K562 (cell line): ENCODE data around the gene DNAH3. TPM values are rescaled to one million over a fixed set of nuclear protein-coding genes. Genes with fewer than 3 reads are reported as not detected.
"Not testable (repeated sequence)": the region's sequence is repeated elsewhere in the genome, so short reads cannot be mapped to it uniquely, and the experiment has no call there.

Source experiments
- ATAC-seq: fragments of 200-7000 bp; cut with Tn5 transposase; 3 replicates; pipeline ENCODE4 v1.9.1; 2020; ENCODE audit warnings: moderate library complexity
- BruUV-seq: library from RNA; stranded (reverse); fragments of 400-500 nt; replicated peaks from 2 replicates; lab custom pipeline; 2021; lab: Mats Ljungman, UMichigan
- CTCF ChIA-PET: fragments of 300-600 bp; formaldehyde crosslinking; extraction: SDS; loops from one replicate; lab custom pipeline; 2021; ENCODE audit warnings: low intra/inter-chr PET ratio; lab: Yijun Ruan, JAX
- POLR2A ChIA-PET: fragments of 300-600, 350-650 bp; sonication (Branson Sonifier 250); formaldehyde crosslinking; extraction: SDS; loops from one replicate; lab custom pipeline; 2021; ENCODE audit warnings: antibody characterized with exemption, inconsistent platforms; lab: Yijun Ruan, JAX
- DNase-seq, 4 experiments: peaks; one replicate each; pipeline versions ENCODE4 v3.0.0 to v3.0.0-alpha.2; 2011 to 2018; ENCODE audit warnings: low spot score in 3 of 4, mixed read lengths in 3 of 4; ENCODE audit errors: extremely low read depth in 1 of 4
- FAIRE-seq: peaks from 2 replicates; lab custom pipeline; 2011; peaks lifted over from hg19 to GRCh38; lab: Jason Lieb, UNC
- H2AFZ ChIP-seq: 2 replicates; pipeline ENCODE4 v1.6.0; 2011; ENCODE audit warnings: low read depth, low read length, control low read depth, inconsistent platforms
- H3K27ac ChIP-seq: fragments of 200-600 bp; 3 replicates; pipeline ENCODE4 v1.8.0; 2011; ENCODE audit warnings: low read depth, mild to moderate bottlenecking, control low read depth, inconsistent platforms, low read length, moderate library complexity, mixed read lengths; ENCODE audit errors: extremely low read depth
- H3K27me3 ChIP-seq, 2 experiments: fragments of 300-600 bp in 1 of 2; 2 replicates in 1 of 2; 3 replicates in 1 of 2; pipeline versions ENCODE4 v1.6.0 to v1.8.0; 2011; ENCODE audit warnings: inconsistent platforms in 2 of 2, low read length in 2 of 2, mild to moderate bottlenecking in 1 of 2, mixed read lengths in 1 of 2, moderate library complexity in 1 of 2; ENCODE audit not compliant: control insufficient read depth in 2 of 2, insufficient read depth in 2 of 2
- H3K36me3 ChIP-seq: fragments of 300-600 bp; 3 replicates; pipeline ENCODE4 v1.8.0; 2011; ENCODE audit warnings: mild to moderate bottlenecking, low read length, inconsistent platforms; ENCODE audit not compliant: control insufficient read depth, insufficient read depth
- H3K4me1 ChIP-seq, 2 experiments: fragments of 200-600 bp in 1 of 2; replicated peaks in 1 of 2; 2 replicates in 1 of 2; 3 replicates in 1 of 2; pipeline versions ENCODE4 v1.5.1 to v1.8.0; 2011; ENCODE audit warnings: inconsistent platforms in 2 of 2, low read length in 2 of 2, mild to moderate bottlenecking in 1 of 2, mixed read lengths in 1 of 2, moderate library complexity in 1 of 2; ENCODE audit not compliant: control insufficient read depth in 2 of 2, insufficient read depth in 2 of 2
- H3K4me2 ChIP-seq: 2 replicates; pipeline ENCODE4 v1.6.1; 2011; ENCODE audit warnings: low read length, control low read depth, inconsistent platforms, mixed read lengths; ENCODE audit not compliant: insufficient read depth
- H3K4me3 ChIP-seq: fragments of 200-600 bp; sonication (generic), shearing (Covaris generic); 2 replicates; pipeline ENCODE4 v1.5.1; 2016; ENCODE audit warnings: control low read depth, inconsistent platforms
- H3K79me2 ChIP-seq: fragments of 200-600 bp; 3 replicates; pipeline ENCODE4 v1.8.0; 2011; ENCODE audit warnings: low read length, inconsistent platforms; ENCODE audit not compliant: control insufficient read depth, insufficient read depth
- H3K9ac ChIP-seq, 2 experiments: 2 replicates each; pipeline versions ENCODE4 v1.6.0 to v1.6.1; 2011; ENCODE audit warnings: low read depth in 2 of 2, low read length in 2 of 2, control low read depth in 1 of 2, inconsistent platforms in 1 of 2, mild to moderate bottlenecking in 1 of 2, mixed read lengths in 1 of 2; ENCODE audit not compliant: insufficient read depth in 1 of 2
- H3K9me1 ChIP-seq: one replicate; pipeline ENCODE4 v1.6.0; 2011; ENCODE audit warnings: inconsistent platforms, mild to moderate bottlenecking, low read length, moderate library complexity; ENCODE audit not compliant: control insufficient read depth, insufficient read depth
- H3K9me3 ChIP-seq: replicated peaks from 2 replicates; pipeline ENCODE4 v1.5.1; 2011; ENCODE audit warnings: low read depth, low read length, inconsistent platforms; ENCODE audit not compliant: control insufficient read depth, insufficient read depth
- H4K20me1 ChIP-seq: replicated peaks from 2 replicates; pipeline ENCODE4 v1.6.1; 2011; ENCODE audit warnings: low read length, inconsistent platforms, mixed read lengths; ENCODE audit not compliant: control insufficient read depth, insufficient read depth
- PRDM10 ChIP-seq: fragments of 450-650 bp; IDR thresholded peaks from 2 replicates; pipeline ENCODE4 v1.6.1; 2018; ENCODE audit not compliant: partially characterized antibody
- RBM25 ChIP-seq: fragments of 200-400 bp; formaldehyde crosslinking; IDR thresholded peaks from 2 replicates; pipeline ENCODE4 v1.6.1; 2018; ENCODE audit warnings: low read length, low read depth, moderate library complexity; ENCODE audit not compliant: severe bottlenecking
- ZBTB49 ChIP-seq: sonication (generic); formaldehyde crosslinking; IDR thresholded peaks from 2 replicates; pipeline ENCODE4 v1.8.0; 2022; ENCODE audit warnings: missing genetic modification reagents, mild to moderate bottlenecking, borderline replicate concordance
- ZFP36 ChIP-seq: fragments of 150-350 bp; IDR thresholded peaks from 2 replicates; pipeline ENCODE4 v1.6.1; 2018; ENCODE audit warnings: low read length, low read depth; ENCODE audit not compliant: partially characterized antibody
- ZNF431 ChIP-seq: sonication (generic); formaldehyde crosslinking; IDR thresholded peaks from 2 replicates; pipeline ENCODE4 v1.8.0; 2022; ENCODE audit warnings: mild to moderate bottlenecking, missing genetic modification reagents
- WGBS: fragments of 100-300 bp; shearing (Covaris generic); methylation state at CpG from one replicate; pipeline ENCODE4 v1.1.6; 2016; ENCODE audit warnings: low coverage, mixed read lengths; ENCODE audit not compliant: insufficient coverage; ENCODE audit errors: missing lambda C conversion rate; 5-methylcytosine and 5-hydroxymethylcytosine counted together
- in situ Hi-C: fragments of 300-500 bp; cut with MboI; formaldehyde crosslinking; loops from 4 replicates; pipeline ENCODE4 v1.15.0; 2018; ENCODE audit warnings: inconsistent platforms, mixed read lengths
- intact Hi-C: fragments of 100-400 bp; cut with micrococcal nuclease; formaldehyde crosslinking; loops from 2 replicates; pipeline ENCODE4 v1.14.2; 2022
- polyA plus RNA-seq, 8 experiments: library from polyadenylated mRNA; depleted of rRNA in 4 of 8; stranded (reverse) in 5 of 8; unstranded in 3 of 8; fragments of >200 nt; fragmentation: Nextera tagmentation in 2 of 8; fragmentation: Illumina TruSeq in 1 of 8; extraction: Ambion mirVana in 2 of 8; extraction: Trizol in 1 of 8; gene quantifications; 2 replicates each; pipeline versions ENCODE4 v1.2.1 to v1.2.3, GENCODE V29; 2011 to 2014; ENCODE audit warnings: inconsistent platforms in 1 of 8, missing spikeins in 1 of 8
- total RNA-seq, 7 experiments: library from RNA; depleted of rRNA in 6 of 7; stranded (reverse); fragments of >200 nt in 6 of 7; fragmentation: Illumina TruSeq in 2 of 7; extraction: Trizol in 2 of 7; gene quantifications; 2 replicates each; pipeline versions ENCODE4 v1.2.1 to v1.2.3, GENCODE V29; 2011 to 2021; ENCODE audit warnings: low replicate concordance in 1 of 7

The DNAH3 gene
- total and polyA plus RNA-seq, 9 of the 15 experiments (the other 6 are each of a cell fraction or from before 2014, with no cell fraction given) = 0.32 to 0.84 (median 0.44) TPM

GRCh38 chr16:21094719-21095118 is 55.9 kb downstream of the DNAH3 start:
- BruUV-seq, H3K9ac ChIP-seq, H3K79me2 ChIP-seq, H3K4me1 ChIP-seq, ATAC-seq, intact Hi-C loops, POLR2A ChIA-PET, H2AFZ ChIP-seq, H3K4me2 ChIP-seq, CTCF ChIA-PET, FAIRE-seq, H3K27ac ChIP-seq, H3K4me3 ChIP-seq, H3K9me1 ChIP-seq, DNase-seq, H4K20me1 ChIP-seq, H3K27me3 ChIP-seq, H3K36me3 ChIP-seq, H3K9me3 ChIP-seq, in situ Hi-C loops: not testable (repeated sequence)
- TF ChIP-seq ZFP36 (peak; percentile 30), ZNF431 (CRISPR knock-in tag) (peak; percentile 80; the same call in 1 of the 2 replicates)
- whole genome bisulfite sequencing = 0% methylated on average over 2 of the region's 2 CpGs

GRCh38 chr16:21092951-21093350 is 57.7 kb downstream of the DNAH3 start:
- no TSS peak for BruUV-seq
- WGBS = 0% methylated on average over 2 of the region's 2 CpGs
- ChIA-PET POLR2A (no interaction called here), CTCF (no interaction called here)
- Histone ChIP-seq H3K9ac (no peak overlapping the region), H3K4me1 (no peaks in the 10 kb centered on the region), H3K79me2 (no peaks in the 10 kb centered on the region), H3K36me3 (no peaks in the 10 kb centered on the region), H3K4me3 (no peak overlapping the region), H3K9me3 (no peaks in the 10 kb centered on the region), H3K27ac (no peak overlapping the region), H3K9me1 (no peaks in the 10 kb centered on the region), H4K20me1 (no peaks in the 10 kb centered on the region), H3K27me3 (peaks cover 0 to 3% of the 10 kb centered on the region in 2 experiments; a peak in 2 of 5 replicates), H3K4me2 (no peak overlapping the region), H2AFZ (no peak overlapping the region)
- TF ChIP-seq ZBTB49 (CRISPR knock-in tag) (no peak), PRDM10 (no peak), RBM25 (peak; percentile 86)
- ATAC-seq (no peak), FAIRE-seq (no peak), DNase-seq (no peak)
- in situ Hi-C loops (no loop called here), intact Hi-C loops (no loop called here)
